SU-DHL-6 (cell line): ENCODE data around the gene GRIK1.

Source experiments
- H2AFZ ChIP-seq: fragments of 200-600 bp; sonication (generic); 2 replicates; pipeline ENCODE4 v1.6.1; 2014; ENCODE audit warnings: low read depth, mild to moderate bottlenecking, moderate library complexity, mixed read lengths, antibody characterized with exemption, low read length; ENCODE audit not compliant: severe bottlenecking
- H3F3A ChIP-seq: fragments of 200-600 bp; shearing (Covaris generic); 2 replicates; pipeline ENCODE4 v1.6.0; 2016; ENCODE audit warnings: antibody characterized with exemption, mild to moderate bottlenecking; ENCODE audit not compliant: insufficient read depth
- H3K27ac ChIP-seq: fragments of 200-600 bp; sonication (generic); 2 replicates; pipeline ENCODE4 v1.5.1; 2016; ENCODE audit warnings: low read depth, mild to moderate bottlenecking, low read length, moderate library complexity, mixed read lengths
- H3K27me3 ChIP-seq: fragments of 200-600 bp; sonication (generic), shearing (Covaris generic); 2 replicates; pipeline ENCODE4 v1.6.0; 2014; ENCODE audit warnings: mild to moderate bottlenecking, low read length
- H3K36me3 ChIP-seq: fragments of 200-600 bp; sonication (generic); 2 replicates; pipeline ENCODE4 v1.6.1; 2014; ENCODE audit warnings: mild to moderate bottlenecking, low read length, mixed read lengths
- H3K4me2 ChIP-seq: fragments of 300-600, 200-600 bp; shearing (Covaris generic), sonication (generic); 2 replicates; pipeline ENCODE4 v1.6.0; 2014; ENCODE audit warnings: low read length, low read depth, mild to moderate bottlenecking; ENCODE audit not compliant: poor library complexity, severe bottlenecking
- H3K4me3 ChIP-seq: fragments of 200-600 bp; sonication (generic); 2 replicates; pipeline ENCODE4 v1.5.1; 2014; ENCODE audit warnings: antibody characterized with exemption, low read length, mild to moderate bottlenecking, mixed read lengths; ENCODE audit not compliant: insufficient read depth, poor library complexity, severe bottlenecking
- H3K79me2 ChIP-seq: fragments of 200-600 bp; sonication (generic); 2 replicates; pipeline ENCODE4 v1.6.1; 2014; ENCODE audit warnings: mild to moderate bottlenecking, low read length, moderate library complexity; ENCODE audit not compliant: insufficient read depth
- H3K9ac ChIP-seq: fragments of 200-600 bp; sonication (generic); 2 replicates; pipeline ENCODE4 v1.7.0; 2014; ENCODE audit warnings: mild to moderate bottlenecking, low read length
- H3K9me2 ChIP-seq: fragments of 200-600 bp; sonication (generic); replicated peaks from 2 replicates; pipeline ENCODE4 v1.6.1; 2014; ENCODE audit warnings: low read length; ENCODE audit not compliant: insufficient read depth
- H3K9me3 ChIP-seq: fragments of 200-600 bp; sonication (generic); 2 replicates; pipeline ENCODE4 v1.6.1; 2014; ENCODE audit warnings: low read length, mixed read lengths; ENCODE audit not compliant: insufficient read depth
- H4K20me1 ChIP-seq: fragments of 200-600 bp; sonication (generic); 2 replicates; pipeline ENCODE4 v1.6.1; 2014; ENCODE audit warnings: low read depth, mild to moderate bottlenecking, antibody characterized with exemption, low read length, moderate library complexity, mixed read lengths
- CTCF ChIP-seq: fragments of 200-600 bp; sonication (generic); IDR thresholded peaks from one replicate; pipeline ENCODE4 v1.5.1; 2017; ENCODE audit warnings: antibody characterized with exemption, mild to moderate bottlenecking, low read length, moderate library complexity; ENCODE audit not compliant: insufficient read depth, poor library complexity, severe bottlenecking
- EZH2phosphoT487 ChIP-seq: fragments of 200-600 bp; sonication (generic), shearing (Covaris generic); conservative IDR thresholded peaks from 2 replicates; pipeline ENCODE4 v1.6.1; 2018; ENCODE audit warnings: mild to moderate bottlenecking, antibody characterized with exemption, low read length, moderate library complexity, mixed read lengths

Gene GRIK1

GRCh38 chr21:29904359-29905282 lies 35.2 kb downstream of the GRIK1 start:
- no peaks in the 10 kb centered on the region; the same call in 1 of the 2 replicates for H3K36me3 ChIP-seq
- H3K27me3 ChIP-seq: no peaks in the 10 kb centered on the region
- no peak overlapping the region for H3K9ac ChIP-seq
- H3F3A ChIP-seq: no peaks in the 10 kb centered on the region
- H3K9me2 ChIP-seq: no peaks in the 10 kb centered on the region
- H4K20me1 ChIP-seq: no peaks in the 10 kb centered on the region
- no peak overlapping the region for H3K4me2 ChIP-seq
- TF ChIP-seq CTCF (no peak), EZH2phosphoT487 (no peak)
- no peak overlapping the region for H3K4me3 ChIP-seq
- no peak overlapping the region for H2AFZ ChIP-seq
- no peaks in the 10 kb centered on the region for H3K79me2 ChIP-seq
- H3K27ac ChIP-seq: no peak overlapping the region
- H3K9me3 ChIP-seq: no peaks in the 10 kb centered on the region

- no peaks in the 10 kb centered on the region for H3K79me2 ChIP-seq
- no peak overlapping the region for H2AFZ ChIP-seq
- H3K36me3 ChIP-seq: no peaks in the 10 kb centered on the region
- no peaks in the 10 kb centered on the region for H3K27me3 ChIP-seq
- no peaks in the 10 kb centered on the region for H4K20me1 ChIP-seq
- no peak overlapping the region for H3K4me2 ChIP-seq
- H3K4me3 ChIP-seq: no peak overlapping the region
- no peak for TF ChIP-seq CTCF
- TF ChIP-seq EZH2phosphoT487: no peak
- no peaks in the 10 kb centered on the region for H3K9me3 ChIP-seq
- no peak overlapping the region for H3K9ac ChIP-seq
- H3K27ac ChIP-seq: no peak overlapping the region
- H3K9me2 ChIP-seq: no peaks in the 10 kb centered on the region; the same call in 1 of the 2 replicates
- no peaks in the 10 kb centered on the region for H3F3A ChIP-seq
These were observed 42.9 kb downstream of the GRIK1 start for GRCh38 chr21:29896884-29897283.

GRCh38 chr21:29893687-29894086 lies 46.1 kb downstream of the GRIK1 start:
- Histone ChIP-seq H2AFZ (no peak overlapping the region), H3K27ac (no peak overlapping the region), H3K9ac (no peak overlapping the region), H3K4me2 (no peak overlapping the region), H3K9me3 (no peaks in the 10 kb centered on the region), H3K4me3 (no peak overlapping the region), H3K9me2 (no peaks in the 10 kb centered on the region; the same call in 1 of the 2 replicates), H3F3A (no peaks in the 10 kb centered on the region), H4K20me1 (no peaks in the 10 kb centered on the region), H3K36me3 (no peaks in the 10 kb centered on the region), H3K79me2 (no peaks in the 10 kb centered on the region), H3K27me3 (no peaks in the 10 kb centered on the region)
- TF ChIP-seq CTCF (no peak), EZH2phosphoT487 (no peak)
